Naive thymus-derived CD4-positive, alpha-beta T cell (primary cell): Measurements from ENCODE around the gene ACSS3. TPM values are rescaled to one million over a fixed set of nuclear protein-coding genes. Genes with fewer than 3 reads are reported as not detected.

Experiments used
- ATAC-seq: fragments of 150-1000 bp; cut with Tn5 transposase; 2 replicates; pipeline ENCODE4 v1.10.0; 2021; ENCODE audit warnings: mild to moderate bottlenecking, moderate library complexity
- CTCF ChIA-PET: fragments of 350-600 bp; sonication (Branson Sonifier 250); formaldehyde crosslinking; loops from one replicate; lab custom pipeline; 2021; ENCODE audit warnings: antibody characterized with exemption; lab: Charles Lee
- POLR2A ChIA-PET: fragments of 350-600 bp; sonication (Branson Sonifier 250); formaldehyde crosslinking; loops from one replicate; lab custom pipeline; 2021; ENCODE audit warnings: antibody characterized with exemption, inconsistent platforms; lab: Charles Lee
- DNase-seq, 9 donors: peaks; one replicate each; pipeline versions ENCODE4 v3.0.0 to v3.0.0-alpha.2; 2020 to 2022; ENCODE audit warnings: mixed read lengths in 1 of 9
- H3K27ac ChIP-seq: one replicate; pipeline ENCODE4 v1.7.0; 2013; ENCODE audit warnings: mild to moderate bottlenecking, low read depth, low read length, moderate library complexity
- H3K27me3 ChIP-seq, 2 donors: one replicate each; pipeline ENCODE4 v1.7.0; 2013; ENCODE audit warnings: low read length in 2 of 2, mild to moderate bottlenecking in 2 of 2, moderate library complexity in 2 of 2; ENCODE audit not compliant: control insufficient read depth in 2 of 2, insufficient read depth in 2 of 2
- H3K36me3 ChIP-seq, 3 experiments: 1 replicate in 2 of 3; 2 replicates in 1 of 3; pipeline ENCODE4 v1.7.0; 2013; ENCODE audit warnings: low read length in 3 of 3, mild to moderate bottlenecking in 3 of 3, moderate library complexity in 1 of 3; ENCODE audit not compliant: insufficient read depth in 3 of 3, control insufficient read depth in 2 of 3
- H3K4me1 ChIP-seq, 2 donors: one replicate each; pipeline ENCODE4 v1.7.0; 2013; ENCODE audit warnings: low read length in 2 of 2, mild to moderate bottlenecking in 2 of 2, moderate library complexity in 1 of 2; ENCODE audit not compliant: control insufficient read depth in 2 of 2, insufficient read depth in 2 of 2
- H3K4me3 ChIP-seq: 2 replicates; pipeline ENCODE4 v1.7.0; 2013; ENCODE audit warnings: mild to moderate bottlenecking, low read length
- H3K9me3 ChIP-seq, 3 experiments: 1 replicate in 2 of 3; 2 replicates in 1 of 3; pipeline ENCODE4 v1.7.0; 2013; ENCODE audit warnings: low read length in 3 of 3; ENCODE audit not compliant: control insufficient read depth in 2 of 3
- H3K27ac Mint-ChIP-seq, 9 donors: one replicate each; pipeline ENCODE4 v1.8.0; 2020 to 2022; ENCODE audit warnings: mixed read lengths in 9 of 9, mild to moderate bottlenecking in 8 of 9, moderate library complexity in 5 of 9, inconsistent platforms in 2 of 9
- H3K27me3 Mint-ChIP-seq, 5 donors: one replicate each; pipeline ENCODE4 v1.8.0; 2021 to 2022; ENCODE audit warnings: mixed read lengths in 5 of 5, mild to moderate bottlenecking in 1 of 5
- H3K36me3 Mint-ChIP-seq, 5 donors: one replicate each; pipeline ENCODE4 v1.8.0; 2020 to 2022; ENCODE audit warnings: mixed read lengths in 5 of 5, mild to moderate bottlenecking in 3 of 5, inconsistent platforms in 1 of 5
- H3K4me1 Mint-ChIP-seq, 7 donors: one replicate each; pipeline ENCODE4 v1.8.0; 2020 to 2022; ENCODE audit warnings: mixed read lengths in 7 of 7, mild to moderate bottlenecking in 3 of 7, inconsistent platforms in 1 of 7
- H3K4me3 Mint-ChIP-seq, 10 donors: one replicate each; pipeline ENCODE4 v1.8.0; 2020 to 2022; ENCODE audit warnings: mild to moderate bottlenecking in 10 of 10, mixed read lengths in 10 of 10, moderate library complexity in 6 of 10, inconsistent platforms in 2 of 10
- H3K9me3 Mint-ChIP-seq, 11 donors: one replicate each; pipeline ENCODE4 v1.8.0; 2020 to 2022; ENCODE audit warnings: mixed read lengths in 11 of 11, mild to moderate bottlenecking in 4 of 11, inconsistent platforms in 1 of 11, moderate library complexity in 1 of 11
- intact Hi-C, 2 donors: fragments of 100-400 bp; cut with micrococcal nuclease; formaldehyde crosslinking; loops; one replicate each; pipeline ENCODE4 v1.15.1; 2023
- polyA plus RNA-seq, 2 donors: library from polyadenylated mRNA; unstranded; fragments of 300-500 nt; fragmentation: Illumina TruSeq; gene quantifications; one replicate each; pipeline ENCODE4 v1.2.3, GENCODE V29; 2021
- total RNA-seq, 6 experiments: library from RNA in 5 of 6; stranded (reverse) in 5 of 6; gene quantifications; 1 replicate in 5 of 6; 2 replicates in 1 of 6; pipeline ENCODE4 v1.2.3 and lab custom pipeline; 2021 to 2026

The ACSS3 gene
- total and polyA plus RNA-seq, 7 experiments from 2014 or later = 0.49 TPM; not detected in 6

- intact Hi-C loops = no loop called here
- DNase-seq (no peak), ATAC-seq (no peak)
- H3K4me3 ChIP-seq = no peak overlapping the region
- no peaks in the 10 kb centered on the region for H3K4me1 Mint-ChIP-seq
- POLR2A ChIA-PET = no interaction called here
- peaks cover 0 to 10% (median 0%) of the 10 kb centered on the region in 11 donors for H3K9me3 Mint-ChIP-seq
- no peaks in the 10 kb centered on the region for H3K36me3 Mint-ChIP-seq
- H3K4me1 ChIP-seq = no peaks in the 10 kb centered on the region
- CTCF ChIA-PET = no interaction called here
- no peak overlapping the region for H3K27ac ChIP-seq
- no peaks in the 10 kb centered on the region for H3K9me3 ChIP-seq
- H3K36me3 ChIP-seq = no peaks in the 10 kb centered on the region
- no peaks in the 10 kb centered on the region for H3K27me3 ChIP-seq
- no peaks in the 10 kb centered on the region for H3K27me3 Mint-ChIP-seq
- no peak overlapping the region for H3K4me3 Mint-ChIP-seq
- no peak overlapping the region for H3K27ac Mint-ChIP-seq
Observed at GRCh38 chr12:81164827-81165226, 86.9 kb downstream of the ACSS3 start.

GRCh38 chr12:81166790-81167189 lies 88.9 kb downstream of the ACSS3 start:
- Mint-ChIP-seq H3K36me3 (no peaks in the 10 kb centered on the region), H3K9me3 (peaks cover 0 to 10% (median 0%) of the 10 kb centered on the region in 11 donors), H3K4me1 (no peaks in the 10 kb centered on the region), H3K27me3 (no peaks in the 10 kb centered on the region), H3K27ac (no peak overlapping the region), H3K4me3 (no peak overlapping the region)
- ATAC-seq (no peak), DNase-seq (no peak)
- Histone ChIP-seq H3K27me3 (no peaks in the 10 kb centered on the region), H3K9me3 (no peaks in the 10 kb centered on the region), H3K4me3 (no peak overlapping the region), H3K36me3 (no peaks in the 10 kb centered on the region), H3K27ac (no peak overlapping the region), H3K4me1 (no peaks in the 10 kb centered on the region)
- CTCF ChIA-PET = no interaction called here
- POLR2A ChIA-PET = no interaction called here
- intact Hi-C loops = no loop called here

- no peak overlapping the region for H3K27ac ChIP-seq
- H3K9me3 ChIP-seq = no peaks in the 10 kb centered on the region
- Mint-ChIP-seq H3K9me3 (peaks cover 0 to 10% (median 0%) of the 10 kb centered on the region in 11 donors), H3K27ac (no peak overlapping the region), H3K36me3 (no peaks in the 10 kb centered on the region), H3K4me3 (no peak overlapping the region), H3K4me1 (no peaks in the 10 kb centered on the region), H3K27me3 (no peaks in the 10 kb centered on the region)
- ATAC-seq (no peak), DNase-seq (no peak)
- ChIA-PET POLR2A (no interaction called here), CTCF (no interaction called here)
- H3K4me1 ChIP-seq = no peaks in the 10 kb centered on the region
- H3K36me3 ChIP-seq = no peaks in the 10 kb centered on the region
- no peaks in the 10 kb centered on the region for H3K27me3 ChIP-seq
- intact Hi-C loops = no loop called here
- no peak overlapping the region for H3K4me3 ChIP-seq
Observed at GRCh38 chr12:81167694-81168093, 89.8 kb downstream of the ACSS3 start.

- H3K36me3 ChIP-seq = no peaks in the 10 kb centered on the region
- ChIA-PET POLR2A (no interaction called here), CTCF (no interaction called here)
- no peak overlapping the region for H3K4me3 ChIP-seq
- no peaks in the 10 kb centered on the region for H3K27me3 ChIP-seq
- no peaks in the 10 kb centered on the region for H3K36me3 Mint-ChIP-seq
- H3K27ac ChIP-seq = no peak overlapping the region
- H3K27me3 Mint-ChIP-seq = no peaks in the 10 kb centered on the region
- H3K4me1 Mint-ChIP-seq = no peaks in the 10 kb centered on the region
- no peak for ATAC-seq
- peaks cover 0 to 10% (median 0%) of the 10 kb centered on the region in 11 donors for H3K9me3 Mint-ChIP-seq
- intact Hi-C loops = no loop called here
- H3K4me3 Mint-ChIP-seq = no peak overlapping the region
- no peak for DNase-seq
- no peak overlapping the region for H3K27ac Mint-ChIP-seq
- no peaks in the 10 kb centered on the region for H3K9me3 ChIP-seq
- H3K4me1 ChIP-seq = no peaks in the 10 kb centered on the region
Observed at GRCh38 chr12:81168445-81168844, 90.6 kb downstream of the ACSS3 start.

- ChIA-PET POLR2A (no interaction called here), CTCF (no interaction called here)
- H3K36me3 ChIP-seq = no peaks in the 10 kb centered on the region
- ATAC-seq (no peak), DNase-seq (no peak)
- Mint-ChIP-seq H3K4me1 (no peaks in the 10 kb centered on the region), H3K9me3 (peaks cover 0 to 10% (median 3%) of the 10 kb centered on the region in 11 donors), H3K27ac (no peak overlapping the region), H3K4me3 (no peak overlapping the region), H3K36me3 (no peaks in the 10 kb centered on the region), H3K27me3 (no peaks in the 10 kb centered on the region)
- H3K4me1 ChIP-seq = no peaks in the 10 kb centered on the region
- no peaks in the 10 kb centered on the region for H3K27me3 ChIP-seq
- H3K27ac ChIP-seq = no peak overlapping the region
- no peaks in the 10 kb centered on the region for H3K9me3 ChIP-seq
- no peak overlapping the region for H3K4me3 ChIP-seq
- intact Hi-C loops = no loop called here
Observed at GRCh38 chr12:81170072-81170471, 92.2 kb downstream of the ACSS3 start.

- H3K4me1 ChIP-seq = no peaks in the 10 kb centered on the region
- Mint-ChIP-seq H3K4me1 (no peaks in the 10 kb centered on the region), H3K27ac (no peak overlapping the region), H3K27me3 (no peaks in the 10 kb centered on the region), H3K9me3 (peaks cover 3 to 22% (median 9%) of the 10 kb centered on the region in 11 donors), H3K4me3 (no peak overlapping the region), H3K36me3 (no peaks in the 10 kb centered on the region)
- H3K36me3 ChIP-seq = no peaks in the 10 kb centered on the region
- DNase-seq (no peak), ATAC-seq (no peak)
- no peaks in the 10 kb centered on the region for H3K27me3 ChIP-seq
- intact Hi-C loops = no loop called here
- no peaks in the 10 kb centered on the region for H3K9me3 ChIP-seq
- H3K4me3 ChIP-seq = no peak overlapping the region
- CTCF ChIA-PET = no interaction called here
- POLR2A ChIA-PET = no interaction called here
- no peak overlapping the region for H3K27ac ChIP-seq
Observed at GRCh38 chr12:81172851-81173250, 95.0 kb downstream of the ACSS3 start.

GRCh38 chr12:81174664-81175063 lies 96.8 kb downstream of the ACSS3 start:
- POLR2A ChIA-PET = no interaction called here
- Mint-ChIP-seq H3K27ac (no peak overlapping the region), H3K4me3 (no peak overlapping the region), H3K4me1 (no peaks in the 10 kb centered on the region), H3K27me3 (no peaks in the 10 kb centered on the region), H3K9me3 (peaks cover 0 to 22% (median 7%) of the 10 kb centered on the region in 11 donors), H3K36me3 (no peaks in the 10 kb centered on the region)
- CTCF ChIA-PET = no interaction called here
- ATAC-seq = no peak
- Histone ChIP-seq H3K27me3 (no peaks in the 10 kb centered on the region), H3K9me3 (no peaks in the 10 kb centered on the region), H3K4me1 (no peaks in the 10 kb centered on the region), H3K4me3 (no peak overlapping the region), H3K27ac (no peak overlapping the region), H3K36me3 (no peaks in the 10 kb centered on the region)
- intact Hi-C loops = no loop called here
- DNase-seq = no peak
